Mammary epithelial cell (primary cell): ENCODE data around the gene FGFR1OP2.

ENCODE experiments used
- CTCF ChIP-seq, 2 donors: IDR thresholded peaks in 1 of 2; conservative IDR thresholded peaks in 1 of 2; 2 replicates each; pipeline ENCODE4 v1.5.1; 2011 to 2012; ENCODE audit warnings: inconsistent platforms in 2 of 2, low read length in 2 of 2, mild to moderate bottlenecking in 2 of 2, control low read depth in 1 of 2, low read depth in 1 of 2; ENCODE audit not compliant: insufficient read depth in 1 of 2; ENCODE audit errors: extremely low read depth in 1 of 2
- EZH2 ChIP-seq: IDR thresholded peaks from 2 replicates; pipeline ENCODE4 v1.6.1; 2012; ENCODE audit warnings: low read length, inconsistent platforms, borderline replicate concordance

- no peak for TF ChIP-seq CTCF (conservative IDR thresholded peaks at IDR 0.05 in 1 of 2, IDR thresholded peaks at IDR 0.05 in 1 of 2; ENCODE audit: extremely low read depth in 1 of 2, insufficient read depth in 1 of 2, low read depth in 1 of 2, low read length in 2 of 2)
- no peak for TF ChIP-seq EZH2
Observed at GRCh38 chr12:26928661-26929060, 9.6 kb upstream of the FGFR1OP2 start.
